HG03432 (cell line): ENCODE results near the gene NOD1.
"Not testable (repeated sequence)": the region's sequence is repeated elsewhere in the genome, so short reads cannot be mapped to it uniquely, and the experiment has no call there.

Experiments used
- ATAC-seq: cut with Tn5 transposase; IDR thresholded peaks from one replicate; pipeline ENCODE4 v1.9.1; 2021; ENCODE audit warnings: mild to moderate bottlenecking, moderate library complexity; ENCODE audit not compliant: unreplicated experiment

The NOD1 gene

DNA sequence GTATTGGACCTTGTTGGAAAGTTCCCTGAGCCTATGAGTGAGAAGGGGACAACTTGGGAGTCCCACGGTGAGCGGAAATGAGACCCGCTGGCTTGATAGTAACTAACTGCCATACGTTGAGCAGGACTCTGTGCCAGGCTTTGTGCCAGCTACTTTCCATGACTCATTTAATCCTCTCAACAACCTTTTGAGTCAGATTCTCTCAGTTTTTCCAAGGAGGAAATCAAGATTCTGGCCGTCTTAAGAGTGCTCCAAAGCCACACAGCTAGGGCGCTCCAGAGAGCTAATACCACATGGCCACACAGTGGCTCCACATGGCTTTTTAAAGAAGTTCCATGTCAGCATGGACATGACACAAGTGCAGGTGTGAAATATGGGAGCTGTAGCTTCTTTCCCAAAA is 55.7 kb downstream of the NOD1 start:
- ATAC-seq, result no peak

DNA sequence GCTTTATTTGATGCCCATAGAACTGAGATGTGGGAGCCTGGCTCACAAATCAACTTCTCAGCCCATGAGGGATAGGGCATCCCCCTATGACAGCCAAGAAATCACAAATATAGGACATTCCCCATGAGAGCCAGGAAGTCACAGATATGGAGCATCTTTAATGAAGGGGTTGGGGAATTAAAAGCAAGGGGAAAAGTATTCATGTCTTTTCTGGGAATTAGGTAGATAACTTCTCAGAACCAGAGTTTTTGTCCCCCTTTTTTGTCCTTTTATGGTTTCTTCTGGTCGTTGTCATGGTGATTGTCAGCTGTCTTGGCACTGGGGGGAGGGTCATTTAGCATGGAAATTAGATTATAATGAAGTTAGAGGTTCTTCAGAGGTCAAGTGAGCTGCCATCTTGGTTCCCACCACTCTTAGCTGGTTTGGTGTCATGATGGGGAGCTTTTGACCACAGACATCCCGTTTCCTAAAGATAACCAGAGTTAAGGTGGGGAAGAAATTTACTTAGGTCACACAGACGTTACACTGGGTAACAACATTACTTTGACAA is 56.9 kb downstream of the NOD1 start:
- ATAC-seq, result no peak

DNA sequence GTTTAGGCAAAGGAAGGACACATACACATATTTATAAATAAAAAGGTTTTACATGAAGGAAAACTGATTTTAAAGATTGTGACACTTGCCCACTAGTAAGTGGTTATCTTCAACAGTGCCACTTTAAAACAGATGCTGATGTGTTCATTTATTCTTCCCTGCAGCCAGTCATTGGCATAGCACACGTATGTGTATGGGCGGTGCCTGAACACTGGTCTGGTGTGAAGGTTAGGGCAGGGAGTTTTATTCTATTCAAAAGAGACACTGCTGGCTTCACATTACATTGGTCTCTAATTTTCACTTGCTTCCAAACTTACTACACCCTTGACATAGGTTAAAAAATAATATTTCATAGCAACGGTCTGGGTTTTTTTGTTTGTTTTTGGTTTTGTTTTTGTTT is 57.9 kb downstream of the NOD1 start:
- no peak for ATAC-seq

DNA sequence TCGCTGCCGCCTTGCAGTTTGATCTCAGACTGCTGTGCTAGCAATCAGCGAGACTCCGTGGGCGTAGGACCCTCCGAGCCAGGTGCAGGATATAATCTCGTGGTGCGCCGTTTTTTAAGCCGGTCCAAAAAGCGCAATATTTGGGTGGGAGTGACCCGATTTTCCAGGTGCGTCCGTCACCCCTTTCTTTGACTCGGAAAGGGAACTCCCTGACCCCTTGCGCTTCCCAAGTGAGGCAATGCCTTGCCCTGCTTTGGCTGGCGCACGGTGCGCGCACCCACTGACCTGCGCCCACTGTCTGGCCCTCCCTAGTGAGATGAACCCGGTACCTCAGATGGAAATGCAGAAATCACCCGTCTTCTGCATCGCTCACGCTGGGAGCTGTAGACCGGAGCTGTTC is 58.5 kb downstream of the NOD1 start:
- not testable (repeated sequence) for ATAC-seq

DNA sequence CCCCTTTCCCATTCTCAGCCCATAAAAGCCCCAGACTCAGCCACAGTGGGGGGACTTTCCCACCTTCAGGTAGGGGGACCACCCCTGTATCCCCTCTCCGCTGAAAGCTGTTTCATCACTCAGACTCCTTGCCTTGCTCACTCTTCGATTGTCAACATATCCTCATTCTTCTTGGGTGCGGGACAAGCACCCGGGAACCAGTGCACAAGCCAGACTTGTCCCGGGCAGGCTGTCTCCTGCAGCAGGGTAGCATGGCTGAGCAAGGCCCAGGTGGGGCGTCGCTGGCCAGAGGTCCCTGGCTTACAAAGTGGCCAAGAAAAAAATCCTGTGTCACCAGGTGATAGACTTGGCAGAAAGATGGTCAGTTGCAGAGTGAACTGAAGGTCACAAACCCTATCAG is 64.7 kb downstream of the NOD1 start:
- ATAC-seq, result no peak

DNA sequence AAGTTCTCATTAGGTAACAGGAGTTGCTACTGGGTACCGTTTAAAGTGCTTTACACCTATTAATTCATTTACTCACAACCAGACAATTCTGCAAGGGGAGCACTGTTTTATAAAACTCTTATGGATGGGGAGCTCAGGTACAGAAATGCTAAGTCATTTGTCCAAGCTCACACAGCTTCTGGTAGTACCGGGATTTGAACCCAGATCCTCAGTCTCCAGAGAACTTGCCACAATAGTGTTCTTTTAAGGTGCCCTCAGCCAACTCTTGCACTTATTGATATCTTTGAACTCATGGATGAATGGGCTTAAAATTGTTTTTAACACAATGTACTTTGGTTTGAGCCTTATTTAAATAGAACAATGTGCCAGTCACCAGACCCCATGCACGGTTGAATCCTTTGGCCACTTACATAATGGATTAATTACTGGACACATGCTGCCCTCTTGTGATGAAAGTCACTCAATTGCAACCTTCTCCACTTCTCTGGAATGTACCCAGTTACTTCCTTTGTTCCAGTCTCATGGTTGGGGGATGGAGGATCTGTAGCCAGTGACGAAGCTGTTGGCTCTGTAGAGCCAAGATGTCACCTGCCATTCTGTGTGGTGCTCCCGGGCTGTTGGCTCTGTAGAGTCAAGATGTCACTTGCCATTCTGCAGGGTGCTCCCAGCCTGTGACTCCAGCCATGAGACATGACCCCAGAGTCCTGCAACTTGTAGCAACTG is 65.6 kb downstream of the NOD1 start:
- ATAC-seq, result no peak

DNA sequence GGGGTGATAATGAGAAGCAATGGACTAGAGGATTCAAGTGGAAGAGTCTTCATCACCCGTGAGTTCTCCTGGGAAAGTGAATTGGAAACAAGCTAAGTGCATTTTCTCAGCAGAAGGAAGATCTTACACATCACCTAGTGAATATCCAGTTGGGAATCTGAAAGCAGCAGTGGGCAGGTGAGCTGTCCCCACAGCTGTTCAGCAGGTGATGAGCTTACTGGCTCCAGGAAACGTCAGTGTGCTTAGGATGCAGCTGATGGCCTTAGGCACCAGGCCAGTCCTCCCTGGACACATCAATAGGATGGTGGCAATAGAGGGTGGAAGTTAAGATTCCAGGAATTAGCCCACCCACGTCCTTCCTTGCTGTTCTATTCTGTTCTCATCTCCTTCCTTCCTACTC is 66.7 kb downstream of the NOD1 start:
- no peak for ATAC-seq

DNA sequence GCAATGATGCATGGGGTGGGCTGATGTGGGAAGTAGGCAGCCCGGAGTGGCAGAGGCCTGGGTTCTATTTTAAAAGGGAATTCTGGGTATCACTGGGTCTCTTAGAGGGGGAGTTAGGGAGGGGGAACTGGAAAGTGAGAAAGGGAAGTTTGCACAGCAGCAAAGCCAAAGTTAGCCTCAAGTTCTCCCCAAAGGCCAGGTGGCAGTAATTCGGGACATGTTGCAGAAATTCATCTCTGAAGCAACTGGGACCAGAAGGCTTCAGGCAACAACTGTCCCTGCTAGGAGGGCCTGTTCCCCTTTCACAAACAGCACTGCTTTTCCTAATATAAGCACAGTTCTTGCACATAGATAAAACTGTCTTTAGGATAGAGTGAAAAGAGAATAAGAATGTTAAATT is 67.4 kb downstream of the NOD1 start:
- no peak for ATAC-seq

DNA sequence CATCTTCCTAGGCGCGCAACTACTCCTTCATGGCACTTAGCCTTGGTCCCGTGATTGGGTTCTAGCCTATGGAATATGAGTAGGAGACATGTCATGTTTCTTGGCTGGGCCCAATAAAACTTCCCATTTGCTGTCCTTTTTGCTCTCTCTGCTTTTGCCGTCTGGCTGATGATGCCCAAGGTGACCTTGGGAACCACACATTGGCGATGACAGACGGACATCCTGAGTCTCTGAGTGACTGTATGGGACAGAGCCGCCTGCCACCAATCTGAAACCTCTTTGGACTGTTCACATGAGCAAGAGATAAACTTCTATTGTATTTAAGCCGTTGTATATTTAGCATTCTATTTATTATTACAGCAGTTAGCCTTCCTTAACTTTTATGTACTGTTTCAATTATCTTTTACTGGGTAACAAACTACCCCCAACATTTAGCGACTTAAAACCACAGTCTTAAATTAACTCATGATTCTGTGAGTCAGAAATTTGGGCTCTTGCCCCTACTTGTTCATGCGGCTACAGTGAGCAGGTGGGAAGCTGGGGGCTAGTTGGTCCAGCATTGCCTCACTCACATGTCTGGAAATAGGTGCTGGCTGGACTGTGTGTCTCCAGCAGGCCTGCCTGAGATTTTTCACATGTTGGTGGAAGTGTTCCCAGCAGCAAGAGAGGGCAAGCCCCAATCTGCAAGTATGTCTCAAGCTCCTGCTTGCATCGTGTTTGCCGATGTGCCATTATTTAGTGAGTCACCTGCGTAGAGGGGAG is 71.7 kb downstream of the NOD1 start:
- no peak for ATAC-seq

DNA sequence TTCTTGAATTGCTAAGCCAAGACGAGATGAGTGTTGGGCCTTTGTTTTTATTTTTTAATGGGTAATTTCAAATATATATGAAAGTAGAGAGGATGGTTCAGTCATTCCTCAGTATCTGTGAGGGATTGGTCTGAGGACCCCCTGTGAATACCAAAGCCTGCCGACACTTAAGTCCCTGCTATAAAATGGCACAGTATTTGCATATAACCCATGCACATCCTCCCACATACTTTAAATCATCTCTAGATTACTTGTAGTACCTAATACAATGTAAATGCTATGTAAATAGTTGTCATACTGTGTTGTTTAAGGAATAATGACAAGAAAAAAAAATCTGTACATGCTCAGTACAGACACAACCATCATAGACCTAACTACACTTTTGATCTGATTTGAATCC is 73.4 kb downstream of the NOD1 start:
- no peak for ATAC-seq

DNA sequence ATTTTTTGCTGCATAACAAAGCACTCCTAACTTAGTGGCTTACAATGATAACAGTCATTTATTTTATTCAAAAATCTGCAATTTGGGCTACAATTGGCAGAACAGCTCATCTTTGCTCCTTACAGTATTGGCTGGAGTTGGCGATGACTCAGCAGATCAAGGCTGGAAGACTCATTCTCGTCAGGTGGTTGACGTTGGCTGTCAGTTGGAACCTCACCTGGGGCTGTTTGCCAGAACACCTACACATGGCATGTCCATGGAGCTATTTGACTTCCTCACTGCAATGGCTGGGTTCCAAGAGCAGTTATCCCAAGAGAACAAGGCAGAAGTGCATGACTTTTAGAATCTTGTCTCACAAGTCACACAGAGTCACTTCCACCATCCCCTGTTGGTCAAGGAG is 75.1 kb downstream of the NOD1 start:
- no peak for ATAC-seq

DNA sequence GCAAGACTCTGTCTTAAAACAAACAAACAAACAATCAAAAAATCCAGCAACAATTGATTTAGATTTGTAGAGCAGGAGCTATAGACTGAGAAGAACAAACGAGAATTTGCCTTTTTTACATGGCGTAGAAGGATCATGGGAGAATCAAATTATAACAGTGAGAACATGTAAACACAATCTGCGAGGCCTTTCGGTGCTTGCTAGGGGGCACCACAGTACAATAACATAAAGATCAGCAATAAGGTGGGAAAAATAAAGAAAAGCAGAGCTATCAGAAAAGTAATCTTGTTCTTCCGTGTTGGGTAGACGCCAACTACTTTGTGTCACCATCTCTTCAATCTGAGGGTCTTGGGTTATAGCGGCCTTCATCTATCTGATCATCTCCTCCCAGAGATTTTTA is 82.2 kb downstream of the NOD1 start:
- ATAC-seq, result no peak

DNA sequence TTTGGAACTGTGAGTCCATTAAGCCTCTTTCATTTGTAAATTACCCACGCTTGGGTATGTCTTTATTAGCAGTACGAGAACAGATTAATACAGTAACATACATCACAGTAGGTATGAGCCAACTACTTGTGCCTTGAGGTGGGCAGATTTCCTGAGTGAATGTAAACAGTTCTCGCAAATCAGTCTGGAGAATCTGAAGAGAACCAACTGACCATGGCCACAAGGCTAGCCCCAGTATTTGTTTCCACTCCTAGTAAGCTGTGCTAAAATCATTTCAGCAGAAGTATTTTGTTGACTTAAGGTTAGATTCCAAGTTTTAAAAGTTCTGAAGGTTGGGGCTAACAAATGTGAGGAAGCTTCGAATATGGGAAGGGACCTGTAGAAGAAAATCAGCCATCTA is 82.9 kb downstream of the NOD1 start:
- ATAC-seq, result no peak

DNA sequence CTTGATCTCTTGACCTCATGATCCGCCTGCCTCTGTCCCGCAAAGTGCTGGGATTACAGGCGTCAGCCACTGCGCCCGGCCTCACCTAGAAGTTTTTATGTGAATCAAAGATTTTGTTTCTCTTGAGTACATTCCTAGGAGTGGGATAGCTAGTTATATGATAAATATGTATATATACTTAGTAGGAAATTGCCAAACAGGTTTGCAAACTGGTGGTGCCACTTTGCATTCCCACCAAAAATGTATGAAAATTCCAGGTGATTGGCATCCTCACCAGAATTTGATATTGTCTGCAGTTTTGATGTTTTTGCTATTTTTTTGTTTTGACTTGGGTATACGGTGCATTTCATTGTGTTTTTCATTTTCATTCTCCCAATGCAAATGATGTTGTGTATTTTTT is 86.8 kb downstream of the NOD1 start:
- ATAC-seq, result no peak

DNA sequence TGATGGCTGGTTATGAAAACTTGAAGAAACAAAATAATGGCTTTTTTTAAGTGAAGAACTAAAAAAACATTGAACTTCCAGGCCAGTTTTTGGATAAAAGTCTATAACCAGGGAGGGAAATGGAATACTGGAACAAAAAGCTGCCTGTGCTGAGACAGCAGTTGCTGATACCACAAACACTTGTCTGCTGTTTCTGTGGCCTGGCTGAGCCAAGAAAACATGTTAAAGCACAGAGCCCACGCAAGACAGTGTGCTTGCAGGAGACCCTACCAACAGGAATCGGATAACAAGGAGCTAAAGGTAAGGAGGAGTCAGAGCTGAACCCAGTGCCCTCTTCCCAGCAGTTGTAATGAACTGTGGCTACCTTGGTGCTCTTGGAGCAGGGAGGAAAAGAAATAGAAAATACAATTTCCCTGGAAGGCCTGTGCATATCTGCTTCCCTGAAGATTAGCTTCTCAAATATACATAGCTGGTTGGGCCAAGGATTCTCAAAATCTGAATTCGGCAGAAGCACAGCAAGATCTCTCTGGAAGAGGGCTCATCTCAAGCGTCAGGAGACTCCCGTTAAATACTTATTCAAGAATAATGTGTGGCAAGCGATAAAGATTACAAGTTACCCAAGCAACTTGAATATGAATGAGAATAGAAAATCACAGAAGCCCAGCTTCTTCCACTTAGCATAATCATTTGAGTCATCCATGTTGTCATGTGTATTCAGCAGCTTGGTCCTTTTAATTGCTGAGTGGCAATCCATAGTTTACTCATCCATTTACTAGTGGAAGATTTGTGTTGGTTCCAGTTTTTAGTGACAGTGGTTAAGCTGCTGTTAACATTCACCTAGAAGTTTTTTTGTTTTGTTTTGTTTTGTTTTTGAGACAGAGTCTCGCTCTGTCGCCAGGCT is 87.6 kb downstream of the NOD1 start:
- no peak for ATAC-seq

DNA sequence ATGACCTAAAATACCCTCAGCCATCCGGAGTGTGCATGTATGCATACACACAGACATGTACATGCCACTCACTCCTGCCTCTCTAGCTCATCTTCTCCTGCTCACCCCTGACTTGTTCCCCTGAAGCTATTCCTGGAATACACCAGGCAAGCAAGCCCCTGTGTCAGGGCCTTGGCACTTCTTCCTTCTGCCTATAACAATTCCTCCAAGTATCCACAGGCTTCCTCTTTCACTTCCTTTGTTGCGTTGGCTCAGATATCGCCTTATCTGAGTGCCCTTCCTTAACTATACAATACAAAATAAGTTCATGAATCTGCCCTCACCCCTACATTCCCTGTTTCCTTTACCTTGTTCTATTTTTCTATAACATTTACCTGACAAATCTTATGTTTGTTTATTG is 88.8 kb downstream of the NOD1 start:
- ATAC-seq, result no peak

DNA sequence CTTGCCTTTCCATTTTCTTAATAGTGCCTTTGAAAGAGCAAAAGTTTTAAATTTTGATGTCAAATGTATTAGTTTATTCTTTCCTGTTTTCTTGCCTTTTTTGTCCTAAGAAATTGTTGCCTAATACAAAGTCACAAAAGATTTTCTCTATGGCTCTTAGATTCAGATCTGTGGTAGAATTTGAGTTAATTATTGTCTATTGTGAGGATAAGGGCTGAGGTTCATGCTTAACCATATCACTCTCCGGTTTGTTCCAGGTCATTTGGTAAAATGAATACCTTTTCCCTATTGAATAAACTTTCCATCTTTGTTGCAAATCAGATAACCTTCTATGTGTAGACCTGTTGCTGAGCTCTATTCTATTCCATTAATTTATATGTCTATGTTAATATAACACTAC is 96.0 kb downstream of the NOD1 start:
- ATAC-seq, result no peak

DNA sequence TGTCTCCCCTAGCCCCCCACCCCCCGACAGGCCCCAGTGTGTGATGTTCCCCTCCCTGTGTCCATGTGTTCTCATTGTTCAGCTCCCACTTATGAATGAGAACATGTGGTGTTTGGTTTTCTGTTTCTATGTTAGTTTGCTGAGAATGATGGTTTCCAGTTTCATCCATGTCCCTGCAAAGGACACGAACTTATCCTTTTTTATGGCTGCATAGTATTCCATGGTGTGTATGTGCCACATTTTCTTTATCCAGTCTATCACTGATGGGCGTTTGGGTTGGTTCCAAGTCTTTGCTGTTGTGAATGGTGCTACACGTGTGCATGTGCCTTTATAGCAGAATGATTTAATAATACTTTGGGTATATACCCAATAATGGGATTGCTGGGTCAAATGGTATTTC is 97.8 kb downstream of the NOD1 start:
- ATAC-seq, result not testable (repeated sequence)

DNA sequence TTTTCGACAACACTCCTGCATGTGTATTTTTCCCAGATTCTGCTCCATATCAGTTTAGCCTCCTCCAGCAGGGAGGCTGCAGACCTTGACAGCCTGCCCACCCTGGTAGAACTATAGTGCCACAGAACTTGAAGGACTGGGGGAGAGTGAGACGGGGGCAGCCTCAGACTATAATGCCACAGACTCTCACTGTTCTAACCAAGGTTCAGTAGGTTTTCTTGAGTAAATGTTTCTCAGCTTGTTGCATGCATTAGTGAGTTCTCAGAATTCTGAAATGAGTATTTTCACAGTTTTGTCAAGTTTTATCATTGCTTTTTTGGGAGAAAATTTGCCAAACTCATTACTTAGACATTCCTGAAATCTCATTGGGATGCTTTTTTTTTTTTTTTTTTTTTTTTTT is 98.3 kb downstream of the NOD1 start:
- no peak for ATAC-seq

DNA sequence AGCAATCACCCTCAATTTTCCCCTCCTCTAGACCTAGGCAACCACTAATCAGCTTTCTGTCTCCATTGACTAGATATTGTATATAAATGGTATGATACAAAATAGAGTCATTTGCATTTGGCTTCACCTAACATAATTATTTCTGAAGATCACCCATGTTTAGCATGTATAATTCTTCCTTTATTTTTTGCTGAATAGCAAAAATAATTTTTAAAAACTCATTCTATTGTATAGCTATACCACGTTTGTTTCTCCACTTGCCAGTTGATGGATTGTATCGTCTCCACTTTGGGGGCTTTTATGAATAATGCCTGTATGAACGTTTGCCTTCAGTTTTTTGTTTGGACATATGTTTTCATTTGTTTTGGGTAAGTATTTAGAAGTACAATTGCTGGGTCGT is 98.8 kb downstream of the NOD1 start:
- no peak for ATAC-seq

DNA sequence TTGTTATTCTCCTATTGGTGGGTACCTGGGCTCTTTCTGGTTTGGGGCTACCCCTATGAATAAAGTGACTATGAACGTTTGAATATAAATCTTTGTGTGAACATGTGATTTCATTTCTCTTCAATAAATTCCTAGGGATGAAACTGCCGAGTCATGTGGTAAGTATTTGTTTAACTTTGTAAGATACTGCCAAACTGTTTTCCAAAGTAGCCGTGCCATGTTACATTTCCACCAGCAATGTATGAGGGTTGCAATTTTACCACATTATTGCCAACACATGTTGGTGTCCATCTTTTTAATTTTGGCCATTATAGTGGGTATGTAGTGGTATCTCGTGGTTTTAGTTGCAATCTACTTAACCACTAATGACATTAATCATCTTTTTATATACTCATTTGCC is 99.5 kb downstream of the NOD1 start:
- no peak for ATAC-seq
